HG03139 (cell line): ENCODE measurements around the gene RPL18.
"Not testable (repeated sequence)": the region's sequence is repeated elsewhere in the genome, so short reads cannot be mapped to it uniquely, and the experiment has no call there.

Experiments
- ATAC-seq: cut with Tn5 transposase; IDR thresholded peaks from one replicate; pipeline ENCODE4 v1.9.1; 2021; ENCODE audit not compliant: unreplicated experiment

RPL18 gene

GRCh38 chr19:48588670-48589401 is 30.1 kb downstream of the RPL18 start:
- ATAC-seq = no peak

GRCh38 chr19:48587387-48587786 is 31.6 kb downstream of the RPL18 start:
- no peak for ATAC-seq

GRCh38 chr19:48582168-48582567 is 36.8 kb downstream of the RPL18 start:
- ATAC-seq = no peak

DNA sequence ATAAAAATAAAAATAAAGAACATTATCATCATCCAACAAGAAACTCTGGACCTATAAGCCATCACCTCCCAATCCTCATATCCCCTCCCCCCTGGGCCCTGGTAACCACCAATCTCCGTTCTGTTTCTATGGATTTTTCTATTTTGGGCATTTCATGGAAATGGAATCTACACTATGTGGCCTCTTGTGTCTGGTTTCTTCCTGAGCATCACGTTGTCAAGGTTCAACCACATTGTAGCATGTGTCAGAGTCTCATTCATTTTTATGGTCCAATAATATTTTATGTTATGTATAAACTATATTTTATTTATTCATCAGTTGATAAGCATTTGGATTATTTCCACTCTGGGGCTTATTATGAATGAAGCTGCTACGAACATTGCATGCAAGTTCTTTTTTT is 40.1 kb downstream of the RPL18 start:
- ATAC-seq = no peak

DNA sequence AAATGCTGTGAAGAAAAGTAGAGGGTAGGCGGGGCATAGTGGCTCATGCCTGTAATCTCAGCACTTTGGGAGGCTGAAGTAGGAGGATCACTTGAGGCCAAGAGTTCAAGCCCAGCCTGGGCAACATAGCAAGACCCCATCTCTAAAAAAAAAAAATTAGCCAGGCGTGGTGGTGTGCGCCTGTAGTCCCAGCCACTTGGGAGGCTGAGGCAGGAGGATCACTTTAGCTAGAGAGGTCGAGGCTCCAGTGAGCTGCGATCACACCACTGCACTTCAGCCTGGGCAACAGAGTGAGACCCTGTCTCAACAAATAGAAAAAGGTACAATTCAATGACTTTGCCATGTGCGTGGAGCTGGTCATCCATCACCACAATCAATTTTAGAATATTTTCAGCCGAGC is 41.1 kb downstream of the RPL18 start:
- ATAC-seq = not testable (repeated sequence)

GRCh38 chr19:48575931-48576622 is 42.9 kb downstream of the RPL18 start:
- no peak for ATAC-seq

GRCh38 chr19:48573163-48573505 is 45.8 kb downstream of the RPL18 start:
- no peak for ATAC-seq

DNA sequence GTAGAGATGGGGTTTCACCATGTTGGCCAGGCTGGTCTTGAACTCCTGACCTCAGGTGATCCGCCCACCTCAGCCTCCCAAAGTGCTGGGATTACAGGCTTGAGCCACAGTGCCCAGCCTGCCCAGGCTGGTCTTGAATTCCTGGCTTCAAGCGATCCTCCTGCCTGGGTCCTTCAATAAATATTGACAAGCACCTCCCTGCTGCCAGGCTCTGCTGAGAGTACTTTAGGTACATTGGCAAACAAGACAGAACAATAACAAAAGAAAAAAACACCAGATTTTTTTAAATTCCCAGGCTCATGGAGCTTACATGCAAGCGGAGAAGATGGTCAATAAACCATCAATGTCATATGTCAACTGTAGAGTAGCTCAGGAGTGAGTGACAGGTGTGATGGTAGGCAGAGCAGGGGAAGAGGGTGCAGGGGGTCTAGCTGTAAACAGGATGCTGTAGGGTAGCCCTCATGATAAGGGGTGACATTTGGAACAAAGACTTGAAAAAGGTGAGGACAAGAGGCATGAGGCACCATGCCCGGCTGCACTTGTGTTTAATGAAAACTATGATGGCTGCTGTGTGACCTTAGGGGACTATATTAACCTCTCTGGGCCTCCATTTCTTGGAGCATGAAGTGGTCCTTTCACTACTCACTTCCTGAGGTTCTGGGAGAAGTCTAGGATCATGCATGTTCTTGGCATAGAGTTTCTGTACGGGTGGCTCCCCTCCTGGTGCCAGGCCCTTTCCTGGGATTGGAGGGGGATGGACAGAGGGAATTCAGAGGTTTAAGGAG is 47.4 kb downstream of the RPL18 start:
- ATAC-seq = no peak

- no peak for ATAC-seq
Measured at GRCh38 chr19:48569814-48570213, 49.2 kb downstream of the RPL18 start.

- no peak for ATAC-seq
Measured at GRCh38 chr19:48568345-48568886, 50.6 kb downstream of the RPL18 start.
